Panc1 (cell line): Measurements from ENCODE around the gene RBBP8. TPM values are rescaled to one million over a fixed set of nuclear protein-coding genes. Genes with fewer than 3 reads are reported as not detected.

ENCODE experiments used
- ATAC-seq: fragments of 200-7000 bp; cut with Tn5 transposase; 2 replicates; pipeline ENCODE4 v1.9.1; 2020; ENCODE audit warnings: mild to moderate bottlenecking, moderate library complexity
- BruUV-seq: library from RNA; stranded (reverse); fragments of 400-500 nt; replicated peaks from 2 replicates; lab custom pipeline; 2021; lab: Mats Ljungman, UMichigan
- CTCF ChIA-PET: fragments of 300-600 bp; sonication (Branson Sonifier 250); formaldehyde crosslinking; loops from one replicate; lab custom pipeline; 2022; ENCODE audit warnings: antibody characterized with exemption; lab: Charles Lee
- POLR2A ChIA-PET: fragments of 300-600 bp; sonication (Branson Sonifier 250); formaldehyde crosslinking; loops from one replicate; lab custom pipeline; 2022; ENCODE audit warnings: antibody characterized with exemption; lab: Charles Lee
- DNase-seq: peaks from one replicate; pipeline ENCODE4 v3.0.0-alpha.2; 2010; ENCODE audit warnings: low read depth, low spot score
- H3K27ac ChIP-seq: 2 replicates; pipeline ENCODE4 v1.5.1; 2011; ENCODE audit warnings: mild to moderate bottlenecking, low read length, inconsistent platforms
- H3K27me3 ChIP-seq: fragments of 200-500 bp; sonication (Bioruptor generic); 2 replicates; pipeline ENCODE4 v1.6.0; 2014; ENCODE audit warnings: low read length, inconsistent platforms; ENCODE audit not compliant: control insufficient read depth, insufficient read depth
- H3K36me3 ChIP-seq: fragments of 200-500 bp; sonication (Bioruptor generic); 2 replicates; pipeline ENCODE4 v1.5.1; 2014; ENCODE audit warnings: inconsistent platforms, mild to moderate bottlenecking, low read length, moderate library complexity; ENCODE audit not compliant: control insufficient read depth, insufficient read depth
- H3K4me1 ChIP-seq: 2 replicates; pipeline ENCODE4 v1.5.1; 2011; ENCODE audit warnings: inconsistent platforms, mild to moderate bottlenecking, low read length, moderate library complexity; ENCODE audit not compliant: control insufficient read depth, insufficient read depth
- H3K4me3 ChIP-seq, 2 experiments: 2 replicates each; pipeline ENCODE4 v1.5.1; 2011 to 2012; ENCODE audit warnings: low read depth in 2 of 2, low read length in 2 of 2, mild to moderate bottlenecking in 2 of 2, inconsistent platforms in 1 of 2, moderate library complexity in 1 of 2
- H3K9me3 ChIP-seq: fragments of 200-500 bp; sonication (Bioruptor generic); 2 replicates; pipeline ENCODE4 v1.5.1; 2014; ENCODE audit warnings: low read depth, mild to moderate bottlenecking, inconsistent platforms, low read length, moderate library complexity; ENCODE audit not compliant: control insufficient read depth, insufficient read depth
- POLR2AphosphoS5 ChIP-seq: IDR thresholded peaks from 2 replicates; pipeline ENCODE4 v1.6.1; 2012; ENCODE audit warnings: mild to moderate bottlenecking, low read depth, low read length, moderate library complexity
- SIN3A ChIP-seq: IDR thresholded peaks from 2 replicates; pipeline ENCODE4 v1.6.1; 2012; ENCODE audit warnings: low read depth, mild to moderate bottlenecking, low read length, moderate library complexity, borderline replicate concordance; ENCODE audit not compliant: insufficient read depth
- TCF7L2 ChIP-seq: IDR thresholded peaks from 2 replicates; pipeline ENCODE4 v1.6.1; 2011; ENCODE audit warnings: mild to moderate bottlenecking, low read depth, low read length, inconsistent platforms
- in situ Hi-C: cut with HindIII; loops from 2 replicates; pipeline ENCODE4 v1.10.0; 2016; ENCODE audit warnings: low sequenced_read_pairs, low pct_unique_long_range_greater_than_20kb
- intact Hi-C: fragments of 100-400 bp; cut with micrococcal nuclease; formaldehyde crosslinking; loops from one replicate; pipeline ENCODE4 v1.10.0; 2022; ENCODE audit not compliant: unreplicated experiment
- total RNA-seq: library from RNA; stranded (reverse); gene quantifications from one replicate; pipeline ENCODE4 v1.2.1, GENCODE V29; 2021; ENCODE audit not compliant: unreplicated experiment
- TF ChIP-seq, protein P1 (sequence below), 2 experiments: IDR thresholded peaks; 2 replicates each; pipeline ENCODE4 v1.6.1; 2011 to 2012; ENCODE audit warnings: low read depth in 2 of 2, control low read depth in 1 of 2, low read length in 1 of 2, mild to moderate bottlenecking in 1 of 2, moderate library complexity in 1 of 2; ENCODE audit not compliant: insufficient read depth in 1 of 2
- TF ChIP-seq, protein P2 (sequence below): fragments of 450-650 bp; IDR thresholded peaks from 2 replicates; pipeline ENCODE4 v1.5.1; 2017; ENCODE audit warnings: mild to moderate bottlenecking

Gene RBBP8
- total RNA-seq, 1 experiment from 2014 or later = 62.8 TPM

DNA sequence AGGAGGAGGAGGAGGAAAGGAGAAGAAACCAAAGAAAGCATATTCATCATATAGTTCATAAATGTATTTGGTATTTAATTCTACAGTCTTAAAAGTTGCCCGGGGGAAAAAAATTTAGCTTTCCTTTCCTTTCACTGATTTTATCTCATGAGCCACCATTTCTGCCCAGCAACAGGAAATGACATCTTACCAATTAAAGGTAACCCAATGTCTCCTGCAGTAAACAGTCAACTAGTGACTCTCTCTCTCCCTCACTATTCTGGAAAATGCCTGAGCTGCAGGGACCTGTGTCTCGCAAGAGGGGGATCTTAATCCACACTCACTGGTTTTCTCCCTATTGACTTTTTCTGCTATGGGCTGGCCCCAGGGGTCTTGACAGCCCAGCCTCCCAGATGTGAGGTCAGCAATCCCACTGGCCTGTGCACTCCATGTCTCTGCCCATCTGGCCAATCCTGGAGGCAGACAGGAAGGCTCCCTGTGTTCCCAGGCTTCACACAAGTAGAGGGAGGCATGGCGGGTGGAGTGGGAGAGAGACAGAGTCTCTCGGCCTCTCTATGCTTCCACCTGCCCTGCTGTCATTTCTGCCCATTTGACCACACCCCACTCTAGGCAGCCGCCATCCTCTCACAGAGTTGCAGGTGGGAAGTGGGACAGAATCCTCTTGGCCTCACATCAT lies 116.7 kb downstream of the RBBP8 start:
- POLR2A ChIA-PET = interaction anchor here (0.7 kb wide), 1 partner anchor 84 kb away, joined by 9 read pairs; no protein-coding TSS in a partner anchor
- BruUV-seq = no TSS peak
- no peaks in the 10 kb centered on the region for H3K9me3 ChIP-seq
- peaks cover 10% of the 10 kb centered on the region for H3K4me1 ChIP-seq
- no peak overlapping the region for H3K4me3 ChIP-seq
- no peaks in the 10 kb centered on the region for H3K27me3 ChIP-seq
- in situ Hi-C loops = no loop called here
- CTCF ChIA-PET = no interaction called here
- H3K27ac ChIP-seq = no peak overlapping the region
- H3K36me3 ChIP-seq = no peaks in the 10 kb centered on the region
- no peak for TF ChIP-seq SIN3A
- TF ChIP-seq POLR2AphosphoS5 = no peak
- TF ChIP-seq, protein P1, sequence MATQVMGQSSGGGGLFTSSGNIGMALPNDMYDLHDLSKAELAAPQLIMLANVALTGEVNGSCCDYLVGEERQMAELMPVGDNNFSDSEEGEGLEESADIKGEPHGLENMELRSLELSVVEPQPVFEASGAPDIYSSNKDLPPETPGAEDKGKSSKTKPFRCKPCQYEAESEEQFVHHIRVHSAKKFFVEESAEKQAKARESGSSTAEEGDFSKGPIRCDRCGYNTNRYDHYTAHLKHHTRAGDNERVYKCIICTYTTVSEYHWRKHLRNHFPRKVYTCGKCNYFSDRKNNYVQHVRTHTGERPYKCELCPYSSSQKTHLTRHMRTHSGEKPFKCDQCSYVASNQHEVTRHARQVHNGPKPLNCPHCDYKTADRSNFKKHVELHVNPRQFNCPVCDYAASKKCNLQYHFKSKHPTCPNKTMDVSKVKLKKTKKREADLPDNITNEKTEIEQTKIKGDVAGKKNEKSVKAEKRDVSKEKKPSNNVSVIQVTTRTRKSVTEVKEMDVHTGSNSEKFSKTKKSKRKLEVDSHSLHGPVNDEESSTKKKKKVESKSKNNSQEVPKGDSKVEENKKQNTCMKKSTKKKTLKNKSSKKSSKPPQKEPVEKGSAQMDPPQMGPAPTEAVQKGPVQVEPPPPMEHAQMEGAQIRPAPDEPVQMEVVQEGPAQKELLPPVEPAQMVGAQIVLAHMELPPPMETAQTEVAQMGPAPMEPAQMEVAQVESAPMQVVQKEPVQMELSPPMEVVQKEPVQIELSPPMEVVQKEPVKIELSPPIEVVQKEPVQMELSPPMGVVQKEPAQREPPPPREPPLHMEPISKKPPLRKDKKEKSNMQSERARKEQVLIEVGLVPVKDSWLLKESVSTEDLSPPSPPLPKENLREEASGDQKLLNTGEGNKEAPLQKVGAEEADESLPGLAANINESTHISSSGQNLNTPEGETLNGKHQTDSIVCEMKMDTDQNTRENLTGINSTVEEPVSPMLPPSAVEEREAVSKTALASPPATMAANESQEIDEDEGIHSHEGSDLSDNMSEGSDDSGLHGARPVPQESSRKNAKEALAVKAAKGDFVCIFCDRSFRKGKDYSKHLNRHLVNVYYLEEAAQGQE (IDR thresholded peaks at IDR 0.05; ENCODE audit: insufficient read depth in 1 of 2, low read depth in 2 of 2, low read length in 1 of 2) = no peak
- TF ChIP-seq, protein P2, sequence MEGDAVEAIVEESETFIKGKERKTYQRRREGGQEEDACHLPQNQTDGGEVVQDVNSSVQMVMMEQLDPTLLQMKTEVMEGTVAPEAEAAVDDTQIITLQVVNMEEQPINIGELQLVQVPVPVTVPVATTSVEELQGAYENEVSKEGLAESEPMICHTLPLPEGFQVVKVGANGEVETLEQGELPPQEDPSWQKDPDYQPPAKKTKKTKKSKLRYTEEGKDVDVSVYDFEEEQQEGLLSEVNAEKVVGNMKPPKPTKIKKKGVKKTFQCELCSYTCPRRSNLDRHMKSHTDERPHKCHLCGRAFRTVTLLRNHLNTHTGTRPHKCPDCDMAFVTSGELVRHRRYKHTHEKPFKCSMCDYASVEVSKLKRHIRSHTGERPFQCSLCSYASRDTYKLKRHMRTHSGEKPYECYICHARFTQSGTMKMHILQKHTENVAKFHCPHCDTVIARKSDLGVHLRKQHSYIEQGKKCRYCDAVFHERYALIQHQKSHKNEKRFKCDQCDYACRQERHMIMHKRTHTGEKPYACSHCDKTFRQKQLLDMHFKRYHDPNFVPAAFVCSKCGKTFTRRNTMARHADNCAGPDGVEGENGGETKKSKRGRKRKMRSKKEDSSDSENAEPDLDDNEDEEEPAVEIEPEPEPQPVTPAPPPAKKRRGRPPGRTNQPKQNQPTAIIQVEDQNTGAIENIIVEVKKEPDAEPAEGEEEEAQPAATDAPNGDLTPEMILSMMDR = no peak
- TF ChIP-seq TCF7L2 = no peak
- ATAC-seq = no peak
- DNase-seq = no peak
- intact Hi-C loops = loop anchor here (10.0 kb wide), 1 partner anchor 45 kb away; no protein-coding TSS in a partner anchor

DNA sequence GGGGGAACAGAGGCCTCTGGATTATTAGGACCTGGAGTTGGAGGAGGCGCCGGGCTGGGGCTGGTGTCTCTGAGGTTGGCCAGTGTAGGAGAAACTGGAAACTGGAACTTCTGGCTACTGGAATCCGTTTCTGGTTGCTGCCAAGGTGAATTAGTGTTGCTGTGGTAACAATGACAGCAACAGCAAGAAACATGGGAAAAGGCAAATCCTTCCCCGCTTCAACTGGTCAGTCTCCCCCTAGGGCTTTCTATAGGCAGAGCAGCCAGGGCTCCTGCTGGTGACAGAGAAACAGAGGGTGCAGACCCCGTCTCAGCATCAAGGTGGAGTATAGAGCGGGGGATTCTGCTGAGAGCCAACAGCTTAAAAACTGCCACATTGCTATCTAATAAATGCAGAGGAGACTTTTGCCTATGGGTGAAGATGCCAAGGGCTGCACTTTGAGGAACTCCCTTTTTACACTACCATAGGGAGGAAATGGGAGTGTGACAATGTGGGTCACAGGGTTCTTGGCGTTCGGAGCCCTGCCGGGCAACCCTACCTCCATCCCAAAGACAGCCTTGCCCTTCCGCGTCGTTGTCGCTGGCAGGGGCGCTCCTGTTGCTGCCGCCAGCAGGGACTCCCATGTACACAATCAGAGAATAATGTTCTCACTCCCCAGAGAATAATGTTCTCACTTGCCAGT lies 120.8 kb downstream of the RBBP8 start:
- Histone ChIP-seq H3K27me3 (no peaks in the 10 kb centered on the region), H3K9me3 (no peaks in the 10 kb centered on the region), H3K4me3 (no peak overlapping the region), H3K27ac (no peak overlapping the region), H3K4me1 (peaks cover 10% of the 10 kb centered on the region), H3K36me3 (no peaks in the 10 kb centered on the region)
- ChIA-PET CTCF (no interaction called here), POLR2A (no interaction called here)
- TF ChIP-seq, protein P1 (IDR thresholded peaks at IDR 0.05; ENCODE audit: insufficient read depth in 1 of 2, low read depth in 2 of 2, low read length in 1 of 2) = no peak
- TF ChIP-seq POLR2AphosphoS5 (no peak), TCF7L2 (no peak), SIN3A (no peak)
- TF ChIP-seq, protein P2 = no peak
- DNase-seq (no peak), ATAC-seq (peak; percentile 74)
- intact Hi-C loops (no loop called here), in situ Hi-C loops (no loop called here)
- BruUV-seq = no TSS peak
